HG03045 (cell line): ENCODE measurements around the gene FBXW5.

Experiments used
- ATAC-seq: cut with Tn5 transposase; IDR thresholded peaks from one replicate; pipeline ENCODE4 v1.9.1; 2021; ENCODE audit warnings: mild to moderate bottlenecking, moderate library complexity; ENCODE audit not compliant: unreplicated experiment

FBXW5 gene

GRCh38 chr9:136978073-136978864 is 33.7 kb upstream of the FBXW5 start:
- no peak for ATAC-seq

- no peak for ATAC-seq
These were observed 33.1 kb upstream of the FBXW5 start for GRCh38 chr9:136977649-136978072.

- ATAC-seq: no peak
These were observed 32.7 kb upstream of the FBXW5 start, which contains the start of gene PTGDS for GRCh38 chr9:136977223-136977622. TSS of gene PTGDS (plus strand) at chr9:136977504. CDS start at chr9:136977579, 75 bp downstream.

- no peak for ATAC-seq
These were observed 31.1 kb upstream of the FBXW5 start for GRCh38 chr9:136975644-136976043.

GRCh38 chr9:136974817-136975535 is 30.4 kb upstream of the FBXW5 start:
- no peak for ATAC-seq

- ATAC-seq: no peak
These were observed 29.4 kb upstream of the FBXW5 start for GRCh38 chr9:136973618-136974617.

GRCh38 chr9:136972743-136973142 is 28.2 kb upstream of the FBXW5 start:
- no peak for ATAC-seq

- ATAC-seq: no peak
These were observed 27.8 kb upstream of the FBXW5 start for GRCh38 chr9:136972335-136972734.

- no peak for ATAC-seq
These were observed 27.2 kb upstream of the FBXW5 start for GRCh38 chr9:136971746-136972145.

- no peak for ATAC-seq
These were observed 25.8 kb upstream of the FBXW5 start for GRCh38 chr9:136970361-136970760.

- ATAC-seq: no peak
These were observed 25.2 kb upstream of the FBXW5 start for GRCh38 chr9:136969774-136970173.

- no peak for ATAC-seq
These were observed 24.6 kb upstream of the FBXW5 start for GRCh38 chr9:136969150-136969549.

- no peak for ATAC-seq
These were observed 24.0 kb upstream of the FBXW5 start for GRCh38 chr9:136968333-136969127.

GRCh38 chr9:136965771-136966484 is 21.4 kb upstream of the FBXW5 start:
- no peak for ATAC-seq

GRCh38 chr9:136964833-136965422 is 20.4 kb upstream of the FBXW5 start:
- no peak for ATAC-seq

- ATAC-seq: no peak
These were observed 19.7 kb upstream of the FBXW5 start for GRCh38 chr9:136964171-136964689.

GRCh38 chr9:136963751-136964150 is 19.2 kb upstream of the FBXW5 start:
- ATAC-seq: no peak

- ATAC-seq: no peak
These were observed 18.8 kb upstream of the FBXW5 start for GRCh38 chr9:136963341-136963740.

- ATAC-seq: no peak
These were observed 18.2 kb upstream of the FBXW5 start for GRCh38 chr9:136962701-136963248.
